Upper lobe of left lung (tissue), 4 donors: ENCODE measurements around the gene MRPS34.

Experiments used
- CTCF ChIP-seq, 6 experiments: fragments of 450-650 bp in 4 of 6; fragments of 200-600 bp in 2 of 6; sonication (generic) in 2 of 6; IDR thresholded peaks; one replicate each; pipeline ENCODE4 v1.5.1; 2016 to 2019; ENCODE audit warnings: antibody characterized with exemption in 6 of 6
- EP300 ChIP-seq, 4 donors: sonication (generic); formaldehyde crosslinking; IDR thresholded peaks; one replicate each; pipeline ENCODE4 v1.5.1; 2017; ENCODE audit warnings: antibody characterized with exemption in 4 of 4, control low read depth in 2 of 4
- POLR2A ChIP-seq, 4 donors: fragments of 450-650 bp; IDR thresholded peaks; one replicate each; pipeline ENCODE4 v1.5.1; 2016 to 2017; ENCODE audit warnings: antibody characterized with exemption in 4 of 4, mild to moderate bottlenecking in 2 of 4

- TF ChIP-seq POLR2A (IDR thresholded peaks at IDR 0.05) (no peak), EP300 (IDR thresholded peaks at IDR 0.05) (no peak), CTCF (IDR thresholded peaks at IDR 0.05) (no peak)
Measured at GRCh38 chr16:1726661-1727502, 46.1 kb downstream of the MRPS34 start.
